NCI-H1105 (cell line): ENCODE measurements around the gene TXNDC8.
"Not testable (repeated sequence)": the region's sequence is repeated elsewhere in the genome, so short reads cannot be mapped to it uniquely, and the experiment has no call there.

Experiments
- DNase-seq: peaks from one replicate; lab custom pipeline; 2025; lab: John Stamatoyannopoulos, UW

The TXNDC8 gene

DNA sequence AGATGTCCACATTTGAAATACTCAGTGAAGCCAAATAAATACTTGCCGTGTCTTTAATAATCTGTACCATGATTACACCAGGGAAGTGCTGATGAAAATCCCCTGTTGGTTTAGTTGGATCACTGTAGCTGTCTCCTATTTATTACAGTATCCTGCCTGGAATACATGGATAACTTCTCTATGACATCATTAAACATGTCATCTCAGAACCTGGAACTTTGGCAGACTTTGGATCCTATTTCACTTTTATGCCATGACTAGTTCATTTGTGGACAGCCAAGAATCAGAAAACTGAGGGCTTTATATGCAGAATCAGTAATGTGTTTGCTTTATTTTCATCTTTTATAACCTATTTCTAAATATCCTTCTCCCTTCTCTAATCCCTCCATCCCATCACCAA lies at the start of gene TXNDC8:
TSS of gene TXNDC8 (minus strand) at position 137 of the 400 bp plus-strand sequence.
- no peak for DNase-seq

DNA sequence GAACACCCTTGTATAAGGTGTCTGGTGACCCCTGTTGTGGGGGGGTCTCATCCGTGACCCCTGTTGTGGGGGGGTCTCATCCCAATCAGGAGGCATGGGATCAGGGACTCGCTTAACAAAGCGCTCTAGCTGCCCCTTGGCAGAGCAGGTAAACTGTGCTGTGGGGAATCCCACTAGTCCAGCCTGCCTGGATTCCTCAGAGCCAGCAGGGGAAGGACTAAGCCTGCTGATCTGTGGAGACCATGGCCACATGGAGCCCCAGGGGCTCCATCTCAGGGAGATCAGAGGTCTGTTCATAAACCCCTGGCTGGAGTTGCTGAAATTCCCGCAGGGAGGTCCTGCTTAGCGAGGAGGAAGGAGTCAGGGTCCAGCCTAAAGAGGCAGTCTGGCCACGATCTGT lies 45.8 kb upstream of the TXNDC8 start:
- DNase-seq: no peak

DNA sequence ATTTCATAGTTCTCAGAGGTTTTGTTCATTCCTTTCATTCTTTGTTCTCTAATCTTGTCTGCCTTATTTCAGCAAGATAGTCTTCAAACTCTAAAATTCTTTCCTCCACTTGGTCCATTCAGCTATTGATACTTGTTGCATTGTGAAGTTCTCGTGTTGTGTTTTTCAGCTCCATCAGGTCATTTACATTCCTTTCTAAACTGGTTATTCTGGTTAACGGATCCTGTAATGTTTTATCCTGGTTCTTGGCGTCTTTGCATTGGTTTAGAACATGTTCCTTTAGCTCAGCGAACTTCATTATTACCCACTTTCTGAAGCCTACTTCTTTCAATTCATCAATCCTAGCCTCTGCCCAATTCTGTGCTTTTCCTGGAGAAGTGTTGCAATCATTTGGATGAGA lies 45.1 kb upstream of the TXNDC8 start:
- no peak for DNase-seq

DNA sequence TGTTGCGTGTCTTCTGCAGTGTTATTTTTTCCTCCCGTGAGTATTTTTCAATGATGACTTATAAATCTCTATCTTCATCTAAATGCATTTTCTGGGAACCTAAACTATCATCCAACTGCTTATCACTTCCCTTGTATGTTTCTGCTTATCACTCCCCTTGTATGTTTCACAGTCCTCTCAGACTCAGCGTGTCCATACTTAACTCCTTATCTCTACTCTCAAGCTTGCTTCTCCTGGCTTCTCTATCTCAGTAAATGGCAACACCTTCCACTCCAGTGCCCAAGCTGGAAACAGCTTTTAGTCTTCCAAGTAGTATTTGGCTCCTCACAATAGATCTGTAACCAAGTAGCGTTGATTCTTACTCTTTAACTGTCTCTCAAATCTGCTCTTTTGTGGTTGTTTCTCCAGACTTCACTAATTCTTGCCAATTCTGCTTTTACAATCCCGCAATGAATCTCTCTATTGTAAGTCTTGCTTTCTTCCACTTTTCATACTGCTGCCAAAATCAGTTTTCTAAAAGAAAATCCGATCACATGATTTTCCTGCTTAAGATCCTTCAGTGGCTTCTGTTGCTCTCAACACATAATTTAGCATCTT lies 33.8 kb upstream of the TXNDC8 start:
- DNase-seq: no peak

DNA sequence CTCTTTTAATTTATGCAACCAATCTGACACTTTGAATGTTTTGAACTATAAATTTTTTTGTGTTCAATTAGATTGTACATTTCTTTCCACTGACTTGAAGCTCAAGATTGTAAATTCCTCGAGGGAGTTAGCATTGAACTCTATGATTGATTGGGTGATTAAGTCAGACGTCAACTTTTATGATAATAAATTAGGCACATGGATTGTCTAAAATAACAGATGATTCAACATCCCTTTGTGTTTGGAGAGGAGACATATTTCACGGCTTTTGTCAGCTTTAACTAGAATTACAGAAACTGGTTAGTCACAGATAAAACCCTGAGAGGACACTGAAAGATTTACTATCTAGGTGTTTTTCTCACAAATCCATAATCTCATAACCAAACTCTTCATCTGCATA lies 32.7 kb upstream of the TXNDC8 start:
- no peak for DNase-seq

DNA sequence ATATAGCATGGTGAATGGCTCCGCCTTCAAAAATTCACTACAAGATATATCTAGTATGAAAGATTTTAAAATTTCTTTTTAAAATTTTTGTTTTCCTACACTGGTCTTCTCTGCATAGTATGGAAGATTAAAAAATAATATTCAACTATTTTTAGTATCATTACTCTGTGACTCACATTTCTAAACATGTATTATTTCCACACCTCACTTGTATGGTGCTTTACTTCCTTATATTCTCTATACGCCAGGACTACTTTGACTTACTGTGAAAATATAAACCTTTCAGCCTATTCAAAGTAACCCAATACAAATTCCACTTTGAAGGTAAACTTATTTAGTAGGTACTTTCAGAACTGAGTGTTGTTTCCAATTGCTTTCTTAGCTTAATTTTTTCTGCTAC lies 26.8 kb upstream of the TXNDC8 start:
- no peak for DNase-seq

DNA sequence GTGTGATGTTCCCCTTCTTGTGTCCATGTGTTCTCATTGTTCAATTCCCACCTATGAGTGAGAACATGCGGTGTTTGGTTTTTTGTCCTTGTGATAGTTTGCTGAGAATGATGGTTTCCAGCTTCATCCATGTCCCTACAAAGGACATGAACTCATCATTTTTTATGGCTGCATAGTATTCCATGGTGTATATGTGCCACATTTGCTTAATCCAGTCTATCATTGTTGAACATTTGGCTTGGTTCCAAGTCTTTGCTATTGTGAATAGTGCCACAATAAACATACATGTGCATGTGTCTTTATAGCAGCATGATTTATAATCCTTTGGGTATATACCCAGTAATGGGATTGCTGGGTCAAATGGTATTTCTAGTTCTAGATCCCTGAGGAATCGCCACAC lies 21.3 kb upstream of the TXNDC8 start:
- not testable (repeated sequence) for DNase-seq

DNA sequence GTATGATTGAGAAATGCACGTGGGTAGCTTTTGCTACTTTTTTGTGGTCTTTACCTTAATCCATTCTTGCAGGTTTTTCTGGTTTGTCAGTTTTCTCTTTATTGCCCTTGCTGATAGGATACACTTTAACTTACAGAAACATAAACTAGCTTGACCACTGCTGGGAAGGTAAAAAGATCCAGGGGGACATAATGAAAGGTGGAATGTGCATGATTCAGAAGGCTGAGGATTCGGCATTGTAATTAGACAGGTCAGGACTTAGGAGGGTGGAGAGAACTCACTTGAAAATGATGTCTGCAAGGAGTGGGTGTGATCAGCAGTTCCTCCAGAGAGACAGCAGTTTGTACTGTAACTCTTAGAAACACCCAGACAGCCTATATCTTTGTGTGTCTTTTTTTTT lies 19.8 kb upstream of the TXNDC8 start:
- DNase-seq: no peak

DNA sequence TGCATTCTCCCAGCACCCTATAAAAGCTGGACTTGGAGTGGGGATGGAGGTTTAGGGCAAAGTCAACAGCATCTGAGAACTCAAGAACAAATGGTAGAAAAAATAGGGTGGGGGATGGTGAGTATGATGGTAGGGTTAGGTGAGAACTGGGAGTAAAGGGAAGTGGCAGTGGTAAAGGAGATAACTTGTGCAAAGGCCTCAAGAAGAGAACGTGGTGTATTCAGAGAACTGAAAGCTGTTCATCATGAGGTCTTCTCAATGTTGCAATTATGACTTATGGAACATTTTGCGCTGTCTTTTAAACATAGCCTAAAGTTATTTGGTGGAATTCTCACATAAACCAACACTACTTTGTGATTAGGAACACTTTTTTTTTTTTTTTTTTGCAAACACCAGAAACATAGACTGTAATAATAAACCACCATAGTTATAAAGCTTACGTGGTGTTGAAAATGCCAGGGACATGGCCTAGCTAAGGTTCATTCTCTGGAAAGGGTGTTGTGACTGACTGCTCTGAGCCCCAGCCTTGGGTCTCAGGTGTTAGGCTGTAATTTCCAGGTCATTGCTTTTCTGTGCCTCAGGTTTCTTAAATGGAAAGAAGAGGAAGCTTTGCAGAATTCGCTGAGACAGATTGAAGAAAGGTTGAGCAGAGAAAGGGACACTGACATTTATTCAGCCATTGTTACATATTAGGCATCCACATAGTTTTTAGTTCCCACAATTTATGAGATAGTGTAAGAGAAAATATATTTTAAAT lies 19.2 kb upstream of the TXNDC8 start:
- no peak for DNase-seq

DNA sequence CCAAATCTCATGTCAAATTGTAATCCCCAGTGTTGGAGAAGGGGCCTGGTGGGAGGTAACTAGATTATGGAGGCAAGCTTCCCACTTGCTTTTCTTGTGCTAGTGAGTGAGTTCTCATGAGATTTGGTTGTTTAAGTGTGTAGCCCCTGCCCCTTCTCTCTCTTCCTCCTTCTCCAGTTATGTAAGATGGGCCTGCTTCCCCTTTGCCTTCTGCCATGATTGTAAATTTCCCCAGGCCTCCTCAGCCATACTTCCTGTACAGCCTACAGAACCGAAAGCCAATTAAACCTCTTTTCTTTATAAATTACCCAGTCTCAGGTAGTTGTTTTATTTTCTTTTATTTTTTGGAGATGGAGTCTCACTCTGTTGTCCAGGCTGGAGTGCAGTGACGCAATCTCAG lies 18.2 kb upstream of the TXNDC8 start:
- DNase-seq: no peak

DNA sequence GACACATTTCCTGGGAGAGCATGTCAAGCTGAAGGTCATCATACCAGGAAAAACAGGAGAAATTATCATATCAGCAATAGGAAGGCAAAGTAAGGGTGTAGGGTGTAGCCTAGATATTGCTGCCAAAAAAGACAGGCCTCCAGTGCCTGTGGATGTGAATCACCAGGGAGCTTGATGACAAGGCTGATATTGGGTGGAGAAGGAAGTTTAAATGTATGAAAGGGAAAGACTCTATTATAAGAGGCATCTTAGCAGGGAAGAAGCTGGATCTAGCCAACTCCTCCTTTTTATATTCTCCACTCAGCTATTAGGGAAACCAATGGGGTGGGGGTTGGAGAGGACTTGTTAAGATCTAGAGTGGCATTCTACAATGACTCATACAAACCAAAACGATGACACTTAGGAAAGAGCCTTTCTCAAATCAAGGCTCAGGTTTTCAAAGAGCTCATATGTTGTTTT lies 13.4 kb upstream of the TXNDC8 start:
- DNase-seq: no peak

DNA sequence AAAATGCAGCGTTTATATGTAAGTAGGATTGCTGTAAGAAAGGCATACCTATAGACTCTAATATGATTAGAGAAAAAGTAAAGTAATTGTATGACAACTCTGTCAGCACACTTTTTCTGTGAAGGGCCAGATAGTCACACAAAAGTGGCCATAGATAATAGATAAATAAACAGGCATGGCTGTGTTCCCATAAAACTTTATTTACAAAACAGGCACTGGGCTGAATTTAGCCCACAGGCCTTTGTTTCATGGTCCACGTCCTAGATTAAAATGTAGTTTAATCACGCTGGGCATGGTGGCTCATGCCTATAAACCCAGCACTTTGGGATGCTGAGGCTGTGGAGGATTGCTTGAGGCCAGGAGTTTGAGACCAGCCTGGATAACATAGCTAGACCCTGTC lies 8.7 kb upstream of the TXNDC8 start:
- DNase-seq: no peak

DNA sequence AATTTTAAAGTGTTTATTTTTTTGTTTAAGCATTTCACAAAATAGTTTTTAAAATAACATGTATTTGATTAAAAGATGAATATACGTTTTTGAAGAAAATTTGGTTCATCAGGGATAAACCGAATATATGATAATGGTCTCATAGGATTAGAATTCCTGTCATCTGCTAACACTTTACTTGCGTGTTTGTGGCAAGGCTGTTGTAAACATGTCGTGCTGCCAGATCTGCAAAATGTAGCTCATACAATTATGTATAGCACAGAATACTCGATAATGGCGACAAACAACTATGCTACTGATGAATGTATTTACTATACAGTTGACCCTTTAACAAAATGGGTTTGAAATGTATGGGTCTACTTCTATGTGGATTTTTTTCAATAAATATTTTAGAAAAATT lies 7.2 kb upstream of the TXNDC8 start:
- DNase-seq: no peak

DNA sequence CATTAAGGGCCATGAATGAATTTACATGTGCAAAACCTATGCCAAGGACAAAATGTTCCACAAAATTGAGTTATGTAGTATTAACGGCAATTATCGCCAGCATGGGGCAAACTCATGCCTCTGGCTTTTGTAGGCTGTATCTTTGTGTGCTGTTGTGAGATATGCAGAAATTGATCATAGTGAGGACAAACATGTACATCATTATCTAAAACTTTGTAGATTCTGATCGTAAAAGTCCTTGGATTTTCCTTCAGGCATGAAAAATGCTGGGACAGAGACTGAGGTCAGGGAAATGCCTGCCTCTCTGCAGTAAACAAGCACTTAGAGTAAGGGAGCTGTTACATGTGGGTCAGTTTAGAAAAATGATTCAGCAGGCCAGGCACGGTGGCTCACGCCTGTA lies 5.9 kb upstream of the TXNDC8 start:
- no peak for DNase-seq

DNA sequence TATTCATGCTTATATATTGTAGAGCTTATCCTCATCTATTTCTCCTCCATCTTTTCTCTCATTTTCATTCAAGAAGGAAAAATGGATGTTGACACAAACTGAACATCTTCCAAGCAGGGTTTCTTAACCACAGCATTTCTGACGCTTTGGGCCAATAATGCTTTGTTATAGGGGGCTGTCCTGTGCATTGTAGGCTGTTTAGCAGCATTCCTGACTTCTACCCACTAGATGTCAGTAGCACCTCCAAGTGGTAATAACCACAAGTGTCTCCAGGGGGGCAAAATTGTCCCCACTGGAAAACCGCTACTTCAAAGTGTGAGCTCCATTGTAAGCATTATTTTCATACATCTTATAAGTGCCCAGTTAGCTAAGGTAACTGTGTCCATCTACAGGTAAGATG lies 2.6 kb upstream of the TXNDC8 start:
- DNase-seq: no peak

DNA sequence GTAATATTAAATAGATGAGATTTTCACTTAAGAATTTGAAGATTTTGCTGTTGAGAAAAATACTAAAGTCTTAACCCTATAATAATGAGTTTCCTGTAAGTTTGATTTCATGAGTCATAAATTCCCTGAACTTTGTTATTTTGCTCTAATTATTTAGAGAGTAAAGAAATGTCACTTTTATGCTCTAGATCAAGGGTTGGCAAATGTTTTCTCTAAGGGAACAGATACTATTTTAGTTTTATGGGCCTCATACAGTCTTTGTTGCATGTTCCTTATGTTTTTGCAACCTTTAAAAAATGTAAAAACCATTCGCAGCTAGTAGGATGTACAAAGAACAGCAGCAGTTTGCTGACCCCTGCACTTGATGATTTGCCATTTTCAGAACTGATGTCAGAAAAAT lies 480 bp upstream of the TXNDC8 start:
- no peak for DNase-seq

DNA sequence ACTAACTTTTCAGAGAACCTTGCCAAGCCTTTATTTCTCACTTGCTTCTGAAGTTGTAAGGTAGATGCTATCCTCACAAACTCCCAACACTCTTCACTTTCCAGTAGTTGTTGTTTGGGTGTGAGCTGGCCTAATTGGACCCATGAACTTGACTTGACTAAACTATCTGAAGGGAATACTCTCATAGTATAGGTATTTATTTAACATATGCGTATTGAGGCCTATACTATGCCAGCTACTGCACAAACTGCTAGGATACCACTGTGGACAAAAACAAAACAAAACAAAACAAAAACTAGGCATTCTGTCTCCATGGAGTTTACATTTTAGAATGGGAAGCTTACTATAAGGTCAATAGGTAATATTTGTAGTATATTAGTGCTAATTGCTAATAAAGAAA lies 1.3 kb downstream of the TXNDC8 start:
- no peak for DNase-seq

DNA sequence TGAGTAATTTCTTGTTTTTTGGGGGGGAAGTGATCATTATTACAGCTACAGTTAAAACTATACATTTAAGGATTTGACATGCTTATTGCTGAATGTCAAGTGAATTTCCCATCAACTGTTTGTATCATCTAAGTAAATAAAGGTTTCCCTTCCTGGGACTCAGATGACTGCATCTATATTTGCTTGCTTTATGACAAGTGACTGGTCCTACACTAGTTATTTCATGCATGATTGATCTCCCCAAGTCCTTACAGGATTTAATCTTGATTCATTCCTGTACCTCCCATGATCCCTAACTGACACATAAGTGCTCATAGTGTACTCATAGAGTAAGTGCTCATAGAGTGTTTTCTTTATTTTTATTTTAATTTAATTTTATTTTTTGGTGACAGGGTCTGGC lies 2.8 kb downstream of the TXNDC8 start:
- no peak for DNase-seq

DNA sequence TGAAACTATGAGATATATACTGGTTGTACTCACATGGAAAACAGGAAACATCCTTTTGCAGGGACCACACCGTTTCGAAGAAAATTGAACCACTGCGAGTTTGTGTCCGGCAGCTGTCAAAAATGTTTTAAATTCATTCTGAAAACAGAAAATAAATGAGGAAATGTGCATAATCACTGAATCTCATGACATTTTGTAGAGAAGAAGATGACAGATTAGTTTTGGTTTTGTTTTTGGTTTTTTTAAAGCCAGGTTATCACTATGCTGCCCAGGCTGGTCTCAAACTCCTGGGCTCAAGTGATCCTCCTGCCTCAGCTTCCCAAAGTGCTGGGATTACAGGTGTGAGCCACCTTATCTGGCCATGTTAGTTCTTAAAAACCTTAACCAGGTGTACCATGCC lies 3.5 kb downstream of the TXNDC8 start:
- DNase-seq: no peak

DNA sequence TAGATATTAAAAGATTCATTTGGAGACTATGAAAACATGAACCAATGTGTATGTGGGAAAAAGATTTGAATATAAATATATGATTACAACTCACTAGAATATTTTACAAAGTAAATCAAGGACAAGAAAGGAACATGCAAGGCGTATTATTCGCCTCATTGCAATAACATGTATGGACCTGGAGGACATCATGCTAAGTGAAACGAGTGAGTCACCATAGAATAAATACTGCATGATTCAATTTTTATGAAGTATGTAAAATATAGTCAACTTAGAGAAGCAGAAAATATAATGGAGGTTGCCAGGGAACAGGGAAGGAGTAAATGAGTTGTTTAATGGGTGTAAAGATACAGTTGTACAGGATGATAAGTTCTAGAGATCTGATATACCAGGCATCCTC lies 4.9 kb downstream of the TXNDC8 start:
- DNase-seq: no peak

DNA sequence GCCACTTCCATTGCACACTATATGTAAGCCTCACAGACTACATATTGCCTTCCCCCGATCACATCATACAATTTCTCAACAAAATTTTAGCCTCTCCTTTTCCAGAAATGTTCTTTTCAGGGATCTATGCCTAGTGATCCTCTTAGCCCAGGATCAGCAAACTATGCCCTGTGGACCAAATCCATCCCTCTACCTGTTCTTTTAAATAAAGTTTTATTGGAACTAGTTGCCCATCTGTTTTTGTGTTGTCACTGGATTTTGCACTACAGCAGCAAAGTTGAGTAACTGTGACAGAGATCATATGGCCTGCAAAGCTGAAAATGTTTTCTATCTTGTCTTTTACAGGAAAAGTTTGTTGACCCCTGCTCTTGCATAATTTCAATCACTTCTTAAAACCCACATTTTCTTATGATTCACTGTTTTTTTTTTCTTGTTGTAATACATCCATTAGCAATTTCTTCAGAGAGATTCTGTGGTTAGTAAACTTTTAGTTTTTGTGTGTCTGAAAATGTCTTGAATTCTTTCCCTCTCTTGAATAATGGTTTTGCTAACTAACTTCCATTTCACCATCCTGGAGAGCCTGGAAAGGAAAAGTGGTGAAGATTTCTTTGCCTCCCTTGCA lies 7.1 kb downstream of the TXNDC8 start:
- DNase-seq: no peak

DNA sequence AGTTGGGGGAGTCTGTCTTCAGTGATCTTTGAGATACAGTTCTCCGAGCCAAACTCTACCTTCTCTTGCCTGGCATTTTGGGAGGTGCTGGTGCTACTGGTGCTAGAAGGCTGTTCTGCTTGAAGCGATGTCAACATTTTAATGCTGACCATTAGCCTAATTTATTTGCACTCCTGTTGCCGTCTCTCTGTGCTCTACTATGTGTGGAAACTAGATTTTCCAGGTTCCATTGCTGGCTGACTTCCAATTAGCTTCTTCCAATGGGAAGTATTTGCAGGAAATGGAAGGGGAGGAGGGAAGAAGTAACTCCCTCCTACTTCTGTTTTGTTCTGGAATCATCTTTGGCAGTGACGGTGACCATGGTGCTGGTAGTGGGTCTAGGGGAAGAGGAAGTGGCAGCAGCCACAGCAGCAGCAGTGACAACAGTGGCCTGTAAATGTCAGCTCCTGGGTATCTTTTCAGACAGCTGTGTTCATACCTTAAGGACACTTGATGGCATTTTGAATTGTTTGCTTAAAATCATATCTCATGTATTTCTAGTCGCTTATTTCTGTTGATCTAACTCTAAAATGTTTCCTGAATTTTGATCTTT lies 7.9 kb downstream of the TXNDC8 start:
- no peak for DNase-seq

DNA sequence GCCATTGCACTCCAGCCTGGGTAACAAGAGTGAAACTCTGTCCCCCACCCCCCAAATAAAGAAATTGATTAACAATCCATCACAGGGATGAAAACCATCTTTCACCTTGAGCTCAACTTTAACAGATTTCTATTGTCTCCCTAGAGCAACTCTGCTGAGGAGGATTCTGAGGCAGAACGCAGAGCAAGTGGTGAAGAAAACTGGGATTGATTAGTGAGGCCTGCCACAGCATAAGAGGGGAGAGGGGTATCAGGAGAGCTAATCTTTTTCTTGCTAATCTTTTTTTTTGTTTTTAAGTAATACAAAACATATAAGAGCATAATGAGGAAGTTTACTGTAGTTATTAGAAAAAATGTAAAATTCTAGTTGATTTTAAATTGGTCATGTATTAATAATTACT lies 8.9 kb downstream of the TXNDC8 start:
- no peak for DNase-seq
